HFF-Myc (cell line): Measurements from ENCODE around the gene PIEZO1.

ENCODE experiments used
- DNase-seq: peaks from one replicate; pipeline ENCODE4 v3.0.0-alpha.2; 2011; ENCODE audit warnings: low read depth; ENCODE audit errors: extremely low read depth
- H3K4me3 ChIP-seq: replicated peaks from 2 replicates; pipeline ENCODE4 v1.5.1; 2011; ENCODE audit warnings: low read depth, mild to moderate bottlenecking, control low read depth, low read length
- CTCF ChIP-seq: IDR thresholded peaks from 2 replicates; pipeline ENCODE4 v1.5.1; 2012; ENCODE audit warnings: mild to moderate bottlenecking, low read depth, low read length, control low read depth; ENCODE audit errors: missing control alignments

PIEZO1 gene

GRCh38 chr16:88822281-88823040 is 37.4 kb upstream of the PIEZO1 start:
- TF ChIP-seq CTCF = no peak
- H3K4me3 ChIP-seq = no peak overlapping the region
- DNase-seq = no peak

- no peak for DNase-seq
- no peak for TF ChIP-seq CTCF
- H3K4me3 ChIP-seq = no peak overlapping the region
These were observed 36.3 kb upstream of the PIEZO1 start for GRCh38 chr16:88821168-88821850.

GRCh38 chr16:88820385-88821025 is 35.5 kb upstream of the PIEZO1 start:
- no peak for TF ChIP-seq CTCF
- DNase-seq = no peak

GRCh38 chr16:88819126-88819525 is 34.1 kb upstream of the PIEZO1 start:
- no peak for TF ChIP-seq CTCF
- H3K4me3 ChIP-seq = no peak overlapping the region
- no peak for DNase-seq

More at GRCh38 chr16:88820385-88821025, 35.5 kb upstream of the PIEZO1 start:
- no peak overlapping the region for H3K4me3 ChIP-seq

- no peak overlapping the region for H3K4me3 ChIP-seq
- no peak for DNase-seq
- TF ChIP-seq CTCF = no peak
These were observed 33.5 kb upstream of the PIEZO1 start for GRCh38 chr16:88818575-88818874.

- H3K4me3 ChIP-seq = no peak overlapping the region
- DNase-seq = no peak
- TF ChIP-seq CTCF = no peak
These were observed 33.0 kb upstream of the PIEZO1 start for GRCh38 chr16:88817785-88818574.
